GM18502 (cell line): ENCODE results near the gene MYBPC3.

Source experiments
- ATAC-seq: cut with Tn5 transposase; IDR thresholded peaks from one replicate; pipeline ENCODE4 v1.9.1; 2021; ENCODE audit warnings: mild to moderate bottlenecking; ENCODE audit not compliant: unreplicated experiment, poor library complexity

Gene MYBPC3

GRCh38 chr11:47359586-47359985 is 7.1 kb upstream of the MYBPC3 start:
- ATAC-seq, result no peak

- ATAC-seq, result no peak
Measured at GRCh38 chr11:47359162-47359561, 6.7 kb upstream of the MYBPC3 start.

GRCh38 chr11:47358731-47359051 is 6.2 kb upstream of the MYBPC3 start:
- ATAC-seq, result no peak

GRCh38 chr11:47357985-47358730 is 5.7 kb upstream of the MYBPC3 start:
- ATAC-seq, result no peak

- no peak for ATAC-seq
Measured at GRCh38 chr11:47356998-47357329, 4.5 kb upstream of the MYBPC3 start.

- no peak for ATAC-seq
Measured at GRCh38 chr11:47356129-47356997, 3.9 kb upstream of the MYBPC3 start.

- ATAC-seq, result no peak
Measured at GRCh38 chr11:47355283-47356128, 3.0 kb upstream of the MYBPC3 start.

GRCh38 chr11:47354913-47355282 is 2.4 kb upstream of the MYBPC3 start:
- ATAC-seq, result no peak

GRCh38 chr11:47353978-47354774 is 1.7 kb upstream of the MYBPC3 start:
- ATAC-seq, result no peak

GRCh38 chr11:47351156-47352126 is 1.1 kb downstream of the MYBPC3 start:
- ATAC-seq, result no peak

GRCh38 chr11:47350315-47350714 is 2.2 kb downstream of the MYBPC3 start:
- ATAC-seq, result no peak

- ATAC-seq, result no peak
Measured at GRCh38 chr11:47349521-47350095, 2.9 kb downstream of the MYBPC3 start.

GRCh38 chr11:47348859-47349258 is 3.6 kb downstream of the MYBPC3 start:
- no peak for ATAC-seq

- ATAC-seq, result no peak
Measured at GRCh38 chr11:47348131-47348802, 4.2 kb downstream of the MYBPC3 start.

GRCh38 chr11:47347137-47347536 is 5.4 kb downstream of the MYBPC3 start:
- ATAC-seq, result no peak

GRCh38 chr11:47345890-47346563 is 6.5 kb downstream of the MYBPC3 start:
- no peak for ATAC-seq

GRCh38 chr11:47342854-47343253 is 9.6 kb downstream of the MYBPC3 start:
- no peak for ATAC-seq
